B cell (primary cell): ENCODE measurements around the gene IFI27L2. TPM values are rescaled to one million over a fixed set of nuclear protein-coding genes. Genes with fewer than 3 reads are reported as not detected.

ENCODE experiments used
- ATAC-seq: fragments of 200-7000 bp; cut with Tn5 transposase; one replicate; pipeline ENCODE4 v1.10.0; 2021; ENCODE audit warnings: low read depth, mild to moderate bottlenecking, moderate number of reproducible peaks, moderate library complexity
- CTCF ChIA-PET: fragments of 350-600 bp; sonication (Branson Sonifier 250); formaldehyde crosslinking; loops from one replicate; lab custom pipeline; 2021; ENCODE audit warnings: antibody characterized with exemption, inconsistent platforms; lab: Charles Lee
- POLR2A ChIA-PET: fragments of 350-600 bp; sonication (Branson Sonifier 250); formaldehyde crosslinking; loops from one replicate; lab custom pipeline; 2021; ENCODE audit warnings: antibody characterized with exemption; lab: Charles Lee
- DNase-seq: peaks from one replicate; pipeline ENCODE4 v3.0.0; 2013
- H2AFZ ChIP-seq: 2 replicates; pipeline ENCODE4 v1.6.1; 2012; ENCODE audit warnings: mild to moderate bottlenecking, low read depth, low read length; ENCODE audit not compliant: insufficient read depth, poor library complexity, severe bottlenecking
- H3K27ac ChIP-seq, 2 donors: 1 replicate in 1 of 2; 2 replicates in 1 of 2; pipeline ENCODE4 v1.5.1; 2012 to 2013; ENCODE audit warnings: low read length in 2 of 2, mild to moderate bottlenecking in 2 of 2, moderate library complexity in 1 of 2
- H3K27me3 ChIP-seq, 4 experiments: fragments of 200-600 bp in 1 of 4; sonication (generic) in 1 of 4; replicated peaks in 1 of 4; 1 replicate in 2 of 4; 2 replicates in 2 of 4; pipeline versions ENCODE4 v1.6.1 to v1.7.0; 2013 to 2016; ENCODE audit warnings: low read length in 3 of 4, mild to moderate bottlenecking in 2 of 4, mixed read lengths in 1 of 4, moderate library complexity in 1 of 4; ENCODE audit not compliant: insufficient read depth in 4 of 4, control insufficient read depth in 3 of 4; ENCODE audit errors: control extremely low read depth in 1 of 4
- H3K36me3 ChIP-seq, 2 experiments: replicated peaks in 1 of 2; 1 replicate in 1 of 2; 2 replicates in 1 of 2; pipeline versions ENCODE4 v1.6.1 to v1.7.1; 2013; ENCODE audit warnings: low read length in 1 of 2; ENCODE audit not compliant: insufficient read depth in 2 of 2, control insufficient read depth in 1 of 2; ENCODE audit errors: control extremely low read depth in 1 of 2, extremely low read depth in 1 of 2
- H3K4me1 ChIP-seq, 2 donors: fragments of 200-600 bp in 1 of 2; sonication (generic) in 1 of 2; 1 replicate in 1 of 2; 2 replicates in 1 of 2; pipeline versions ENCODE4 v1.5.1 to v1.6.1; 2013 to 2017; ENCODE audit warnings: low read length in 2 of 2; ENCODE audit not compliant: control insufficient read depth in 2 of 2, insufficient read depth in 2 of 2
- H3K4me2 ChIP-seq: replicated peaks from 2 replicates; pipeline ENCODE3; 2012; ENCODE audit warnings: mild to moderate bottlenecking, low read depth, low read length; ENCODE audit not compliant: poor library complexity, severe bottlenecking
- H3K4me3 ChIP-seq, 5 experiments: fragments of 200-600 bp in 1 of 5; sonication (generic) in 1 of 5; 1 replicate in 3 of 5; 2 replicates in 2 of 5; pipeline versions ENCODE4 v1.5.1 to v1.7.0; 2011 to 2016; ENCODE audit warnings: low read length in 4 of 5, mild to moderate bottlenecking in 4 of 5, low read depth in 2 of 5, control low read depth in 1 of 5, moderate library complexity in 1 of 5; ENCODE audit not compliant: insufficient read depth in 1 of 5; ENCODE audit errors: control extremely low read depth in 1 of 5, extremely low read depth in 1 of 5
- H3K79me2 ChIP-seq: fragments of 200-600 bp; sonication (generic); one replicate; pipeline ENCODE4 v1.6.0; 2016; ENCODE audit warnings: low read length; ENCODE audit not compliant: control insufficient read depth, insufficient read depth
- H3K9ac ChIP-seq: fragments of 200-600 bp; sonication (generic); 2 replicates; pipeline ENCODE4 v1.6.1; 2017; ENCODE audit warnings: mild to moderate bottlenecking, low read length, moderate library complexity
- H3K9me3 ChIP-seq, 3 donors: one replicate each; pipeline versions ENCODE4 v1.6.1 to v1.7.1; 2013; ENCODE audit warnings: low read length in 2 of 3; ENCODE audit not compliant: control insufficient read depth in 2 of 3, insufficient read depth in 1 of 3; ENCODE audit errors: control extremely low read depth in 1 of 3
- H4K20me1 ChIP-seq: 2 replicates; pipeline ENCODE4 v1.6.0; 2012; ENCODE audit warnings: mild to moderate bottlenecking, low read length; ENCODE audit not compliant: insufficient read depth, control insufficient read depth, poor library complexity, severe bottlenecking
- H3K27ac Mint-ChIP-seq: one replicate; pipeline ENCODE4 v1.8.0; 2021; ENCODE audit warnings: mixed read lengths
- H3K27me3 Mint-ChIP-seq: one replicate; pipeline ENCODE4 v1.8.0; 2021; ENCODE audit warnings: mixed read lengths
- H3K4me1 Mint-ChIP-seq: one replicate; pipeline ENCODE4 v1.8.0; 2021; ENCODE audit warnings: mixed read lengths
- H3K4me3 Mint-ChIP-seq: one replicate; pipeline ENCODE4 v1.8.0; 2021; ENCODE audit warnings: mixed read lengths
- H3K9me3 Mint-ChIP-seq: one replicate; pipeline ENCODE4 v1.8.0; 2022; ENCODE audit warnings: mixed read lengths; ENCODE audit not compliant: insufficient read depth
- CTCF ChIP-seq: fragments of 200-600 bp; IDR thresholded peaks from one replicate; pipeline ENCODE4 v1.8.0; 2022; ENCODE audit warnings: antibody characterized with exemption, mild to moderate bottlenecking
- EZH2 ChIP-seq: IDR thresholded peaks from 2 replicates; pipeline ENCODE4 v1.6.1; 2012; ENCODE audit warnings: borderline replicate concordance, low read depth, mild to moderate bottlenecking, moderate library complexity, low read length; ENCODE audit not compliant: insufficient read depth, poor library complexity, severe bottlenecking
- WGBS: methylation state at CpG from one replicate; pipeline ENCODE4 v1.1.5; 2013; ENCODE audit warnings: missing lambda C conversion rate; ENCODE audit not compliant: insufficient coverage; 5-methylcytosine and 5-hydroxymethylcytosine counted together
- intact Hi-C: fragments of 100-400 bp; cut with micrococcal nuclease; formaldehyde crosslinking; loops from one replicate; pipeline ENCODE4 v1.10.0; 2022
- polyA plus RNA-seq: library from polyadenylated mRNA; depleted of rRNA; stranded (reverse); fragments of >200 nt; gene quantifications from 2 replicates; pipeline ENCODE4 v1.2.3, GENCODE V29; 2012
- total RNA-seq, 2 donors: library from RNA; stranded (reverse); fragments of 120-200 nt in 1 of 2; gene quantifications; 1 replicate in 1 of 2; 2 replicates in 1 of 2; pipeline versions ENCODE4 v1.2.3 to v1.2.4, GENCODE V29; 2013 to 2022

IFI27L2 gene
- total and polyA plus RNA-seq, 2 donors (not counting 1 experiment from before 2014, with no cell fraction given): 30.2 to 57.4 TPM

DNA sequence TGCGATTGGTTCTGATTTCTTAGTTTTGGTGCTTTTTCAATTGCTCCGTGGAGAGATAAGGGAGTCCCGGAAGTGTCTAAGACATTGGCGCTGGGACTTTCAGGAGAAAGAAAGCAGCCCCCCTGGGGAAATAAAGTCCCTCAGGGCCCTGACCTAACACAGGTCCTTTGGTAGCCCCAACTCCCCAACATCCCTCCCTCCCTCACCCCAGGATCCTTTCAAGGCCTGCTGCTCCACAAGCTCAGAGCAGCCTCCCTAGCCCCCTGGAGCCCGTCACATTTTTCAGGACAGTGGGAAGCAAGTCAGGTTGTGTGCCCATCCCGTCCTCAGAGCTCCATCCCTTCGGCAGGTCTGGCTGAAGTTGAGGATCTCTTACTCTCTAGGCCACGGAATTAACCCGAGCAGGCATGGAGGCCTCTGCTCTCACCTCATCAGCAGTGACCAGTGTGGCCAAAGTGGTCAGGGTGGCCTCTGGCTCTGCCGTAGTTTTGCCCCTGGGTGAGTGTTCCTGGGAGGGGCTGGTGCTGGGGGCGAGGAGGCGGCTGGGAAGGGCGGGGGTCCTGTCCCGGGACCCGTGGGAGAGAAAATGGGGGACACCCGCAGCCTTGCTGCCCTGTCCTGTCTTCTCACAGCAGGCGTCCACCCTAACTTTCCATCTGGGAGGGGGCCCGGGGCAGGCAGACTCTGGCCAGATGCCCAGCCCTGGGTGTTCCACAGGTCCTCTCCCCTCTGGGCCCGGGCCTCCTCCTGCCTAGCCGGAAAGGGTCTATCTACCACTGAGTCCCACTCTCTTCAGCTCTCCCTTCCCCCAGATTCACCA is 17.9 kb downstream of the IFI27L2 start:
- Mint-ChIP-seq H3K4me1 (no peaks in the 10 kb centered on the region), H3K27me3 (peaks cover 19% of the 10 kb centered on the region), H3K4me3 (no peak overlapping the region), H3K27ac (no peak overlapping the region), H3K9me3 (no peaks in the 10 kb centered on the region)
- H2AFZ ChIP-seq: no peak overlapping the region
- no peak overlapping the region for H3K27ac ChIP-seq
- ATAC-seq (no peak), DNase-seq (no peak)
- ChIA-PET POLR2A (no interaction called here), CTCF (interaction anchor here (1.6 kb wide), 1 partner anchor 22 kb away, joined by 5 read pairs; no protein-coding TSS in a partner anchor)
- no peaks in the 10 kb centered on the region for H4K20me1 ChIP-seq
- H3K4me1 ChIP-seq: no peaks in the 10 kb centered on the region
- WGBS: 97% methylated on average over 12 of the region's 20 CpGs
- H3K4me2 ChIP-seq: no peak overlapping the region
- no peaks in the 10 kb centered on the region for H3K9me3 ChIP-seq
- H3K27me3 ChIP-seq: peaks cover 0 to 9% (median 0%) of the 10 kb centered on the region in 4 experiments
- H3K9ac ChIP-seq: no peak overlapping the region
- intact Hi-C loops: no loop called here
- H3K79me2 ChIP-seq: no peaks in the 10 kb centered on the region
- TF ChIP-seq EZH2 (no peak), CTCF (no peak)
- H3K4me3 ChIP-seq: no peak overlapping the region
- H3K36me3 ChIP-seq: no peaks in the 10 kb centered on the region

DNA sequence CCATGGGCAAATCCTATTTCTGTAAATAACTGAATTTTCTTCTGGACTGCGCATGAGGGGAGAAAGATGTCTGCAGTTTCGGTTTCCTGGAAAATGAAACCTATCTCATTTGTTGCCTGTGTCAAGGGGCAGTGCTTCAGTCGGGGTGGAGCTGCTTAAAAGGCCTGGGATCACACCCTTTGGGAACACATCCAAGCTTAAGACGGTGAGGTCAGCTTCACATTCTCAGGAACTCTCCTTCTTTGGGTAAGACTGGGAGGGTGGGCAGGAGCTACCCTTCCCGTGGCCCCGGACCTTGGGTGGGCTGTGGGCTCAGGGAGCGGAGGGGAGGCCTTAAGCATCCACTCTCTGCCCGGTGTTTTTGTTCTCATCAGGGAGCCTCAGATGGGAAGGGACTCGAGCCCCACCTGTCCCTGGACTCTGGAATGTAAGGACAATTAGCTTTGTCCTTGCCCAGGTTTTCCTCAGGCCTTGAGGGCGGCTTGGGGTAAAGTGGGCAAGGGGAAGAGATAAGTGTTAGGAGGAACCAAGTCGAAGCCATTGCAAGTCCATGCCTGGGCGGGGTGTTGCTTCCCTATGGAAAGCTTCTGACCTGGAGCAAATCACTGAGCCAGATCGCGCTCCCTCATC is 18.7 kb downstream of the IFI27L2 start, which contains the start of gene IFI27:
TSS of gene IFI27 (plus strand) at position 185 of the 630 bp plus-strand sequence.
- ChIA-PET CTCF (interaction anchor here (1.6 kb wide), 1 partner anchor 22 kb away, joined by 5 read pairs; no protein-coding TSS in a partner anchor), POLR2A (no interaction called here)
- H3K27ac Mint-ChIP-seq: no peak within 1 kb of the TSS
- Histone ChIP-seq H3K27me3 (peaks cover 0 to 3% (median 0%) of the 10 kb centered on the region in 4 experiments), H3K4me3 (no peak within 1 kb of the TSS), H3K79me2 (no peaks in the 10 kb centered on the region), H3K4me1 (no peaks in the 10 kb centered on the region), H3K27ac (no peak within 1 kb of the TSS), H3K36me3 (no peaks in the 10 kb centered on the region), H2AFZ (no peak within 1 kb of the TSS), H4K20me1 (no peaks in the 10 kb centered on the region), H3K4me2 (no peak within 1 kb of the TSS), H3K9me3 (no peaks in the 10 kb centered on the region), H3K9ac (no peak within 1 kb of the TSS)
- WGBS: 97% methylated on average over 14 of the region's 14 CpGs
- DNase-seq: no peak
- intact Hi-C loops: no loop called here
- no peaks in the 10 kb centered on the region for H3K9me3 Mint-ChIP-seq
- no peak within 1 kb of the TSS for H3K4me3 Mint-ChIP-seq
- TF ChIP-seq CTCF (no peak), EZH2 (no peak)
- ATAC-seq: no peak
- no peaks in the 10 kb centered on the region for H3K4me1 Mint-ChIP-seq
- H3K27me3 Mint-ChIP-seq: peaks cover 14% of the 10 kb centered on the region
